Stimulated activated CD4-positive, alpha-beta T cell treated with anti-CD3 and anti-CD28 coated beads, Interleukin-15, amount 100 ng/mL, for 24 hours (primary cell): Measurements from ENCODE around the gene CTIF.

Experiments
- DNase-seq: peaks from one replicate; pipeline ENCODE4 v3.0.0-alpha.2; 2020

The CTIF gene

GRCh38 chr18:48605408-48605845 lies 66.6 kb downstream of the CTIF start:
- no peak for DNase-seq

- DNase-seq, result no peak
Measured at GRCh38 chr18:48607056-48607984, 68.5 kb downstream of the CTIF start.

- no peak for DNase-seq
Measured at GRCh38 chr18:48608581-48608980, 69.8 kb downstream of the CTIF start.

GRCh38 chr18:48609114-48609513 lies 70.3 kb downstream of the CTIF start:
- DNase-seq, result no peak

GRCh38 chr18:48609820-48610815 lies 71.3 kb downstream of the CTIF start:
- DNase-seq, result no peak

GRCh38 chr18:48611203-48611602 lies 72.4 kb downstream of the CTIF start:
- DNase-seq, result no peak

- no peak for DNase-seq
Measured at GRCh38 chr18:48611785-48612480, 73.1 kb downstream of the CTIF start.

GRCh38 chr18:48612511-48612910 lies 73.7 kb downstream of the CTIF start:
- no peak for DNase-seq

GRCh38 chr18:48612917-48613316 lies 74.1 kb downstream of the CTIF start:
- no peak for DNase-seq

GRCh38 chr18:48613589-48614404 lies 75.0 kb downstream of the CTIF start:
- no peak for DNase-seq

- no peak for DNase-seq
Measured at GRCh38 chr18:48615566-48616401, 77.0 kb downstream of the CTIF start.

- DNase-seq, result no peak
Measured at GRCh38 chr18:48616484-48617255, 77.8 kb downstream of the CTIF start.

- no peak for DNase-seq
Measured at GRCh38 chr18:48617844-48618497, 79.1 kb downstream of the CTIF start.

GRCh38 chr18:48619016-48619415 lies 80.2 kb downstream of the CTIF start:
- no peak for DNase-seq

- no peak for DNase-seq
Measured at GRCh38 chr18:48619501-48619900, 80.7 kb downstream of the CTIF start.

- no peak for DNase-seq
Measured at GRCh38 chr18:48620071-48620470, 81.2 kb downstream of the CTIF start.

GRCh38 chr18:48621240-48621639 lies 82.4 kb downstream of the CTIF start:
- DNase-seq, result no peak

- no peak for DNase-seq
Measured at GRCh38 chr18:48621815-48622555, 83.2 kb downstream of the CTIF start.

GRCh38 chr18:48622911-48623431 lies 84.1 kb downstream of the CTIF start:
- DNase-seq, result no peak
